Mucosa of rectum (tissue), 2 donors: ENCODE data around the gene GMPR.

Source experiments
- H3K27ac ChIP-seq, 2 donors: one replicate each; pipeline ENCODE4 v1.7.0; 2013; ENCODE audit warnings: inconsistent platforms in 2 of 2, low read depth in 2 of 2, low read length in 2 of 2
- H3K27me3 ChIP-seq, 2 donors: one replicate each; pipeline ENCODE4 v1.7.0; 2013; ENCODE audit warnings: low read length in 2 of 2; ENCODE audit not compliant: control insufficient read depth in 2 of 2, insufficient read depth in 2 of 2
- H3K36me3 ChIP-seq, 2 donors: one replicate each; pipeline ENCODE4 v1.7.0; 2013; ENCODE audit warnings: low read length in 2 of 2; ENCODE audit not compliant: control insufficient read depth in 2 of 2, insufficient read depth in 2 of 2
- H3K4me1 ChIP-seq, 2 donors: one replicate each; pipeline ENCODE4 v1.7.0; 2013; ENCODE audit warnings: low read length in 2 of 2, mild to moderate bottlenecking in 1 of 2; ENCODE audit not compliant: control insufficient read depth in 2 of 2, insufficient read depth in 2 of 2
- H3K4me3 ChIP-seq, 2 donors: one replicate each; pipeline ENCODE4 v1.7.0; 2013; ENCODE audit warnings: low read length in 2 of 2
- H3K9ac ChIP-seq, 2 donors: one replicate each; pipeline ENCODE4 v1.7.0; 2013; ENCODE audit warnings: low read length in 2 of 2, low read depth in 1 of 2, mild to moderate bottlenecking in 1 of 2
- H3K9me3 ChIP-seq, 2 donors: one replicate each; pipeline ENCODE4 v1.7.0; 2013; ENCODE audit warnings: low read length in 2 of 2; ENCODE audit not compliant: control insufficient read depth in 2 of 2
- donor health status: healthy.
- donor health status: Normal muscosa, but diverticular disease.

GMPR gene

DNA sequence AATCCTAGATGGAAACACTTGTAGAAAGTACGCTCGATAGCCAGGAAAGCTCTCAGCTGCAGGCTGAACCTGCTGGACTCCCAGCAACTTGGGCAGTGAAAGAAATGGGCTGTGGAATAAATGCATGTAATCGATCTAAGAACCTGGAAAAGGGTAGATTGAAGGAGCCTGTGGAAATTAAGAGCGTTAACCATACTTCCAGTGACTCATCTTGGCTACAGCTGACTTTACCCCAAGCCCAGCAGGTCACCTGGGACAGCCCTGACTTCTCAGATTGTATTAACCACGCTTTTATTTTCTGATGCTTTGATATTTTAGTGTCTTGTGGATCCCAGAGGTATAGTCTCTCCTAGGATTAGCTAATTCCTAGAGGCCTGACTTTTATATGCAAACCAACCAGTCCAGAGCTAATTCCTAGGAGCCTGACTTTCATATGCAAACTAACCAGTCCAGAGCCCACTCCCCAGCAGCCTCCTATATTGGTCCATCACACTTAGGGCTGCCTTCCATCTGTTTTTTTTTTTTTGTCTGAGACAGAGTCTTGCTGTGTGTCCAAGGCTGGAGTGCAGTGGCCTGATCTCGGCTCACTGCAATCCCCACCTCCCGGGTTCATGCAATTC lies 86.3 kb downstream of the GMPR start:
- H3K9ac ChIP-seq = no peak overlapping the region
- no peak overlapping the region for H3K27ac ChIP-seq
- no peaks in the 10 kb centered on the region for H3K27me3 ChIP-seq
- H3K4me1 ChIP-seq = peaks cover 17 to 18% of the 10 kb centered on the region in 2 donors
- no peak overlapping the region for H3K4me3 ChIP-seq
- peaks cover 4 to 16% of the 10 kb centered on the region in 2 donors for H3K36me3 ChIP-seq
- no peaks in the 10 kb centered on the region for H3K9me3 ChIP-seq

DNA sequence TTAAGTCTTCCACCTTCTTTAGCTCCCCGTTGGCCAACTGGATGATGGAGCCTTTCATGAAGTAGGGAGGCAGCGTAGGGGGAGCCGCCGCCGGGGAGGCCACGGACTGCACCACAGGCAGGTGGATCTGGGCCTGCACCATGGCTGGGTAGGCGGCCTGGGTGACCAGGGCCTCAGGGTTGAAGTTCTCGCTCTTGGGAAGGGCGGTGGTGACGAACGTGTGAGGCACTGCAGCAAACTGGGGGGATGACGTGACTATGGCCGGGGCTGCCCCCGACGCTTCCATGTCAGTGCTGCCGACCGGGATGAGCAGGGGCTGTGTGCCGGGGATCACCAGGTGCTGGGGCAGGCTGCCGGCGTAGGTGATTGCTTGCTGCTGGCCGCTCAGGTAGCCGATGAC lies 88.1 kb downstream of the GMPR start:
- Histone ChIP-seq H3K36me3 (peaks cover 4 to 15% of the 10 kb centered on the region in 2 donors), H3K4me3 (no peak overlapping the region), H3K9ac (no peak overlapping the region), H3K27me3 (no peaks in the 10 kb centered on the region), H3K4me1 (peaks cover under 1 to 4% of the 10 kb centered on the region in 2 donors), H3K27ac (no peak overlapping the region), H3K9me3 (no peaks in the 10 kb centered on the region)

DNA sequence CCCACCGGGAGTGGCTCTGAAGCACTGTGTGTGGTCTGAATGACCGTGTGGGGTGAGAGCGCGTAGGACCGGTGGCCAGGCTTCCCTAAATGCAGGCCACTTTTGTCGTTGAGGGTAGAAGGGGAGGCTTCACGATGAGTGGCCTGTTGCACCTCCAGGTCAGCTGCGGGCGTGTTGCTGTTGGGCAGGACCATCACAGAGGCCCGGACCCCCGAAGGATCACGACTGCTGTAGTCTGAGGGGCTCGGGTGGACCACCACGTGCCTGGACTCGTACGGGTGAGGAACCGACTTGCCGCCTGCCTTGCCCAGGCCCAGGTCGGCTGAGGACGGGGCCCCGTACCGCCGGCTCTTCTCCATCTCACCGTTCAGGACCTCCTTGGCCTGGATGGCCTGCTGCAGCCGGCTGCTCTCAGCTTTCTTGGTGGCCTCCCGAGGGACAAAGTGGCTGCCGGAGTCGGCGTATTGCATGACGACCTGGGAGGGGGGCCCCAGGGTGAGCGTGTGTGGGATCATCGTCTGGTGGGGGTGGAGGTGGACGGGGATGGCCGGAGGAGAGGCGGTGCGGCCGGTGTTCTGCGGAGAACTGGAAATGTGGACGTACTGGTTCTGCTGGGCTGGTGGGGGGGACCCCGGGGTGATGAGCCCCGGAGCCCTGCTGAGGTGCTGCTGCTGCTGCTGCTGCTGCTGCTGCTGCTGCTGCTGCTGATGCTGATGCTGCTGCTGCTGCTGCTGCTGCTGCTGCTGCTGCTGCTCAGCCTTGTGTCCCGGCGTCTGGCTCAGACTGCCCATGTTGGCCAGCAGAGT lies 88.8 kb downstream of the GMPR start:
- H3K4me1 ChIP-seq = peaks cover 3 to 5% of the 10 kb centered on the region in 2 donors

DNA sequence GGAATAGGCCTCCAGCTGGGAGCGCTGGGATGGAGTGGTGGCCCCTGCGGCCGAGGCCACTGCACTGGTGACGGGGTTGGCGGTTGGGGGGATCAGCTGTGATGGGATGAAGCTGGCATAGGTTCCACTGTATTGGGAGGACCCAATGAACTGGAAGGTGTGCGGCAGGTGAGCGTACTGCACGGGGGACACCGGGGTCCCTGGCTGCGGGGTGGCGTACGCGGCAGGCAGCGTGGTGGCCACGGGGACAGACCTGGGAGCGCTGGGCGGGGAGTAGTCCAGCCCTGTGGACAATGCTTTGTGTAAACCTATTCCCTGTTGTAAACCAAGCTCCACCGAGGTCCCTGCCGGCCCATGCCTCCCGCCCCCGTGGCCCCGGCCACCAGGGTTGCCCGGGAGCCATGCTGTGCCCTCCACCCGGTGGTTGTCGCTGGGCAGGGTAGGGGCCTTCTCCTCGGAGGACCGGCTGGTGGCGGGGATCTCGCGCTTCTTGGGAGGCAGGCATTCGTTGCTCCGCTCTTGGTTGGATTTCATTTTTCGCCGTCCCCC lies 89.5 kb downstream of the GMPR start:
- Histone ChIP-seq H3K27ac (no peak overlapping the region), H3K9me3 (no peaks in the 10 kb centered on the region), H3K4me1 (peaks cover 3% of the 10 kb centered on the region in 2 donors), H3K36me3 (peaks cover 4 to 14% of the 10 kb centered on the region in 2 donors), H3K9ac (no peak overlapping the region), H3K4me3 (no peak overlapping the region), H3K27me3 (no peaks in the 10 kb centered on the region)

More for the DNA sequence above, 88.8 kb downstream of the GMPR start:
- no peak overlapping the region for H3K27ac ChIP-seq
- H3K27me3 ChIP-seq = no peaks in the 10 kb centered on the region
- H3K4me3 ChIP-seq = no peak overlapping the region
- peaks cover 4 to 14% of the 10 kb centered on the region in 2 donors for H3K36me3 ChIP-seq
- H3K9me3 ChIP-seq = no peaks in the 10 kb centered on the region
- no peak overlapping the region for H3K9ac ChIP-seq

DNA sequence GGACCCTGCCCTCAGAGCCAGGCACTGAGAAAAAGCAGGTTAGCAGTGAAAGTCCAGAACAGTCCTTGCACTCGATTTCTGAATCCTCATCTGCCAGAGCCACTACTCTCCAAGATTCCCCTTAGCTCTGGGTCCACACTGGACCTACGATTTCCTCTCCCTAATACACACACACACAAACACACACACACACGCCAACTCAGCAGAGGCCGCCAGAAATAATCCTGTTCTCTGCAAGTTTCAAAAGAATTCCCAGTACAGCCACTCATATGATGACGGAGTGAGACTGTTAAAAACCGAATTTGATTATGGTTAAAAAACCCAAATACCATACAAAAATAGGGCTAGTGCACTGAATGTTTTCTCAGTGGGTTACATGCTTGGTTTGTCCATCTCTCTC lies 90.8 kb downstream of the GMPR start:
- Histone ChIP-seq H3K4me3 (no peak overlapping the region), H3K4me1 (peaks cover 3% of the 10 kb centered on the region in 2 donors), H3K27me3 (no peaks in the 10 kb centered on the region), H3K36me3 (peaks cover 4 to 14% of the 10 kb centered on the region in 2 donors), H3K9me3 (no peaks in the 10 kb centered on the region), H3K9ac (no peak overlapping the region), H3K27ac (no peak overlapping the region)

DNA sequence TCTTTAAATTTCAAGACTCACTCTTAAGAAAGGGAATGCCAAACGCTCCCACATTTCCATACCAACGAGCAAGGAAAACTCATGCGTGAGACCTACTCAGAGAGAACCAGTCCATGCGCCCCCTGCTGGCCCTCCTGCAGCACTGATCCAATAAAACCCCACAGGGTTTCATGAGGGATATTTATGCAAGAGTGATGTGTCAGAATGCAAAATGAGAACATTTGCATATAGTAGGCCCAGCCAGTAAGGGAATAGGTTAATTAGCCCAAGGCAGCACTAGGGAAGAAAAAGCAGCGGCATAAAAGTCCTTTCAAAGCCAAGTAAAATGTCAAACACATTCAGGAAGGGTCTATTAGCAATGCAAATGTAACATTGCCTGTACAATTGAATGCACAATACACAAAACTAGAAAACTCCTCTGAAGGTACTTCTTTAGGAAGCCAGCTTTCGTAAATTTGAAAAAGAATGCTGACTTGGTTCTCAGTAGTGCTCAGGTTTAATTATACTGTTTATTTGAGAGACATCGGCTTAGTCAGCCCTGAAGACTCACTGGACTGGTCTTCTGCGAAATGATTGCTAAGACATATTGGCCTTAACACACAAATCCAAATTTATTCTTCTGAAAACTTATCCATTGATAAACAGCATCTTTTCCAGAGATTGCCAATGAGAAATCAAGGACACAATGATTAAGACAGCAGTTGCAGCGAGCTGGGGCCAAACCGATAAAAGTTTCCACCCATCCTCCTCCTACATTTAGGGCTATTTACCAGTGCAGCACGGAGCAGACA lies 93.2 kb downstream of the GMPR start:
- Histone ChIP-seq H3K4me3 (no peak overlapping the region), H3K9me3 (no peaks in the 10 kb centered on the region), H3K9ac (no peak overlapping the region), H3K27me3 (no peaks in the 10 kb centered on the region), H3K36me3 (peaks cover 0 to 7% of the 10 kb centered on the region in 2 donors), H3K4me1 (peaks cover 3% of the 10 kb centered on the region in 2 donors), H3K27ac (no peak overlapping the region)

DNA sequence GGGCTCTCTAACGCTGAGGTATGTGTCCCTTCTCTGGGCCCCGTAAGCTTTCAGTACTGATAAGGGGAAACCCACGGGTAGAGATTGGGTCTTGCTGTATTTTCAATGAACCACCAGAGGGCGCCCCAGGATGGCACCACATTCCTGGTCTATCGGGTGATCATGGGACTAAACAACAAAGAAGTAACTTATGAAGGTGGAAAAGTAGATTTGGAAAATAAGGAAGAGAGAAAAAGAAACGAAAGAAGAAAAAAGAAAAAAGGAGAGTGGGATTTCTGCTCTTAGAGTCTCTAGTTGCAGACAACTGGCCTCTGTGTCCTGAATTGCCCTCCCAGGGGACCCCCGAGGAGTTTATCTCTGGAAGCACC lies 93.8 kb downstream of the GMPR start:
- Histone ChIP-seq H3K27ac (no peak overlapping the region), H3K36me3 (peaks cover 0 to 1% of the 10 kb centered on the region in 2 donors), H3K4me3 (no peak overlapping the region), H3K9ac (no peak overlapping the region), H3K4me1 (peaks cover 3% of the 10 kb centered on the region in 2 donors), H3K9me3 (no peaks in the 10 kb centered on the region), H3K27me3 (no peaks in the 10 kb centered on the region)

DNA sequence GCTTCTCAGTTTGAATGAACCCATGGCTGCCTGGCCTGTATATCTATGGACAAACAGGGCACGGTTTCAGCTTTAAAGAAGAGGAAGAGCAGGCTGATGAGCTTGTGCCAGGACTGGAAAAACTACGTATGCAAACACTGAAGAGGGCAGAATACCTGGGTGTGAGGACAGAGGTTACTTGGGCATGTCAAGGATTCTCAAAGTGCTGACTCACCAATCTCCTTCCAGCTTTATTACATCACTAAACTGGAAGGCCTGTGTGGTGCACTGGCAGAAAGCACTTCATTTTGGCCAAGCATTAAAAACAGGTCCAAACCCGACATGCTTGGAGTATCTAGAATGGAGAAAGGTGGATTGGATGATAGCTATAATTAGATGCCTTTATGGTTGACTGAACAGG lies 95.2 kb downstream of the GMPR start:
- Histone ChIP-seq H3K9ac (no peak overlapping the region), H3K36me3 (no peaks in the 10 kb centered on the region), H3K4me3 (no peak overlapping the region), H3K27me3 (no peaks in the 10 kb centered on the region), H3K4me1 (peaks cover 3 to 7% of the 10 kb centered on the region in 2 donors), H3K9me3 (no peaks in the 10 kb centered on the region), H3K27ac (no peak overlapping the region)

DNA sequence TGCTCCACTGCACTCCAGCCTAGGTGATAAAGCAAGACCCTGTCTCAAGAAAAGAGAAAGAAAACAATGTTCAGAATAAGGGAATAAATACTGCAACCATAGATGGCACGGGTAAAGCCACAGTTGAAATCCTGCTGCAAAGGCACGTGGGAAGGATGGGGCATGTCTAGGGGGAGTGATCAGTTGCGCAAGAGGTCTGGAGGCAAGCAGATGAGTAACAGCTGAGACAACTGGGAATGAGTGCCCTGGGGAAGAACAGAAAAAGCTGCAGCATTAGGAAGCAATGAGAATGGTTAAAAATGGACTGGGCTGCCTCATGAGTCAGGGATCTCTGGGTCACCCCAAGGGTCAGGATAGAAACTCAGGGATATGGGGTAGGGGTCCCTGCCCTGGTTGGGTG lies 96.3 kb downstream of the GMPR start:
- H3K4me1 ChIP-seq = peaks cover 8 to 9% of the 10 kb centered on the region in 2 donors
- no peaks in the 10 kb centered on the region for H3K27me3 ChIP-seq
- no peak overlapping the region for H3K4me3 ChIP-seq
- H3K9ac ChIP-seq = no peak overlapping the region
- H3K36me3 ChIP-seq = no peaks in the 10 kb centered on the region
- no peaks in the 10 kb centered on the region for H3K9me3 ChIP-seq
- no peak overlapping the region for H3K27ac ChIP-seq

DNA sequence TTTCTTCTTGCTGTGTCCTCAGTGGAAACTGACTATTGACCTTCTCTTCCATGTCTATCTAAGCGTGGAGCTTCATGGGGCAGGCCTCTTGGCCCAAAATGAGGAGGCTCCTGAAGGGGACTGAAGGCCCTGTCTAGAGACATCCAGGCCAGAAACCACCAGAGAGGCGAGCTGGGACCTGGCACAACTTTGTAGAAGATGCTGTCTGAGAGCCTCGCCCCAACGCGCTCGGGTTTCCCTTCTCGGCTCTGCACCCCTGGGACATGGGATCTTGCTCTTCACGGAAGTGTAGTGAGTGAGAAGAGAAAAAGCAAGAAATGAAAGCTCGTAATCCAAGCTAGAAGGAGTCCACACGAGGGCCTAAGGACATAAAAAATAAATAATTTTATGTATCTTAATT lies 96.8 kb downstream of the GMPR start:
- H3K9ac ChIP-seq = no peak overlapping the region
- no peak overlapping the region for H3K4me3 ChIP-seq
- H3K27me3 ChIP-seq = no peaks in the 10 kb centered on the region
- H3K36me3 ChIP-seq = no peaks in the 10 kb centered on the region
- peaks cover 8 to 9% of the 10 kb centered on the region in 2 donors for H3K4me1 ChIP-seq
- no peaks in the 10 kb centered on the region for H3K9me3 ChIP-seq
- H3K27ac ChIP-seq = no peak overlapping the region
